NCI-H1417 (cell line): ENCODE results near the gene CCND1.

Experiments used
- DNase-seq, 3 experiments: peaks; one replicate each; lab custom pipeline; 2025; lab: John Stamatoyannopoulos, UW

CCND1 gene

DNA sequence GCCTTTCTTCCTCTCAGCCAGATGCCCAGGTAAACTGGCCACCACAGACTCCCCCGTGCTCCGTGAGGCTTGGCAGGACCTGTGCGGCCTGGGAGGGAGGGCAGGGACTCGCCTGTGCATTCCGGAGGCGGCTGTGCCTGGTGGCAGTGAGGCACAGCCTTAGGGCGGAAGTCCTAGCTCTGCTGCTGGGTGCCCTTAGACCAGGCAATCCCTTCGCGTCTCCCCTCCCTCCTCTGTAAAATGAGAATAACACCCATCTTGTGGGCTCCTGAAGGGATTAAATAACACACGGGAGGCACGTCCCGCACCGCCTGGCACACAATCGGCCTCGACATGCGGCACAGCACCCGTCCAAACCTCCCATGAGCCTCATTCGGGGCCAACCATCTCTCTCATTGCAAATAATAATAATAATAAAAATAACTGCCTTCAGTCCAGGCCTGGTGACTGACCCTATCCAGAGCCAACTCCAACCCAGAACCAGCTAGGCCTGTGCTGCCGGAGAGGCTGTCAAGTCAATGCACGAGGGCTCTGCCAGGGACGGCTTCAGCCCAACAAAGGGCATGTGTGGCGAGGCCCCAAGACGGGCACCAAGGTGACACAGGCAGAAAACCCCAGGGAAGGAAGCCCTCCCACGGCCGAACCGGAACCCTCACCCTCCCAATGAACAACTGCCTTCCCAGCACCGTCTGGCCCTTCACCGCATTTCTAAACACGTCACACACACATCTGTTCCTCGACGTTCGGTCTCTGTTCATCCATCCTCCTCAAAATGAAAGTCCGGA lies 26.0 kb downstream of the CCND1 start:
- DNase-seq = no peak

DNA sequence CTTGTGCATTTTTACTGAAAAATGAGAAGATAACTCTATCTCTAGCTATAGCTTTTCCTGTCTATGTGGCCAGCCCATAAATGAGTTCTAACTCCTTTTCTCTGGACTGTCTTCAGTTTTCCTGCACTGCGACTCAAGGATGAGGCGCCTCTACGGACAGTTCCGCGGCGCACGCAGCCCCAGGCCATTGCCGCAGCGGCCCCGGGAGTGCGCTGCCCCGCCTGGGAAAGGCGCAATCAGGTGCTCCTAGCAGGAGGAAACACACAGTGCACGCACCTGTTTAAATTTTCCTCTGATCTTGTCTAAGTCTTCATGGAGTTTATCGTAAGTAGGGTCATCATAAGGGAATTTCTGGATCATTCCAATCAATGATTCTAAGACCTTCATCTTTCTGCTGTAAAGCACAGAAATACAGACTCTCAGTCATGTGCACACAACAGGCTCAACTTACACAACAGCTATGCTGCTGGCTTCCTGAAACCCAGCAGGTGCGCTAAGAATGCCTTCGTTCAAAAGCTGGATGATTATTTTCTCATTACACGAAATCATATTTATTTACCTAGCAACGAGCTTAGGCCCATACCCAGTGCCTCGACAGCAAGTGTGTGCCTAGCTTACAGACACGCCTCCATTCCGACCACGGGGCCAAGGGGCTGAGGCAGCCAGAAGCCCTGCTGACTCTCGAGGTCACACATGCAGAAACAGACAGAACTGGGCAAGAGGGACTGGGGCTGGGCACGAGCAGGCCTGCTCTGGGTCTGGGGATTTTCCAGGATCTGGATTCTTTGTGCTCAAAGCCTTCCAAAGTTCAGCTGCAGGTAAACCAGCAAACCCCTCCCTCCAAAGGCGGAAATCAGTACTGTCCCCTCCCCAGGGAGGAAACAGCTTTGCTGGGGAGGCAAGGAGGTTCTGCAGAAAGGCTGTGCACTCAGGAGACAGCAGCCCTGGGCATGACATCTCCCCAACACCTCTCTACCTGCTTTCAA lies 27.0 kb downstream of the CCND1 start:
- DNase-seq = peak in 2 of 3 experiments; percentile 37 to 76

GRCh38 chr11:69669486-69669885 lies 28.5 kb downstream of the CCND1 start:
- DNase-seq = no peak

GRCh38 chr11:69670158-69670845 lies 29.3 kb downstream of the CCND1 start:
- peak; percentile 62 to 84 (median 79) for DNase-seq

GRCh38 chr11:69671734-69672465 lies 30.9 kb downstream of the CCND1 start:
- DNase-seq = no peak

- peak in 1 of 3 experiments; percentile 59 for DNase-seq
These were observed 33.4 kb downstream of the CCND1 start for GRCh38 chr11:69674267-69674885.

DNA sequence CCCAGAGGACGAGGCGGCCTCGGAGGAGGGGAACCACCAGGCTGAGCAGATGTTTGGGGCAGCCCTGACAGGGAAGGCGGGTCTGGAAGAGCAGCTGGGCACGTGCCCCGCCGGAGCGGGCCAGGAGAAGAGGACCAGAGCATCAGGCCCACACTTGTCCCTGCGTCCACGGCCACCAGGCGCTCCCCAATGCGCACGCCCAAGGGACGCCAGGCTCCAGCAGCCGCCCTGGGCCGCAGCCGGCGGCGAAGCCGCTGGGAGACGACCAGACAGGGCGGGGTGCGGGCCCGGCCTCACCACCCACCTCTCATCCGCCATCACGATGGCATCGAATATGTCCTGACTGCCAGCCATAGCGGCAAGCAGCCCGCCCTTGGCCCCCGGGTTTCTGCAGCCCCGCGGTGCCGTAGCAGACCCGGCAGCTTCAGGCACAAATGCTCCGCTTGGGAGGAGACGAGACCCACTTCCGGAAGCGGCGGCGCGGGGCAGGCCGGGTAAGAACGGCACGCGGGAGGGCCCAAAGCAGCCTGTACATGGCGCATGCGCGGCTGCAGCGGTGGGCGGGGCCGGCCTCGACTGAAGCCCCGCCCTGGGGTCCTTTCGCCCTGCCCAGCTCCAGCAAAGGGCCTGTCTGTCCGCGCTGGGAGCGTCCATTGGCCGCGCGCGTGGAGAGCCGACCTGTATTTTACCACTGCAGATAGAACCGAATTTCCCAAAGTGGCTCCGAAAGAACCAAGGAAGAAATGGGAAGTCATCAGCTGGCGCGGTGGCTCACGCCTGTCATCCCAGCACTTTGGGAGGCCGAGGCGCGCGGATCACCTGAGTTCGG lies 34.1 kb downstream of the CCND1 start, which contains the start of gene LTO1:
TSS of gene LTO1 (minus strand) at position 468 of the 829 bp plus-strand sequence. CDS start at position 354, 114 bp downstream.
- peak; percentile 92 to 96 (median 93) for DNase-seq

GRCh38 chr11:69677749-69678148 lies 36.8 kb downstream of the CCND1 start:
- DNase-seq = no peak

GRCh38 chr11:69680688-69681087 lies 39.7 kb downstream of the CCND1 start:
- DNase-seq = no peak

- DNase-seq = no peak
These were observed 41.3 kb downstream of the CCND1 start for GRCh38 chr11:69682221-69682620.

DNA sequence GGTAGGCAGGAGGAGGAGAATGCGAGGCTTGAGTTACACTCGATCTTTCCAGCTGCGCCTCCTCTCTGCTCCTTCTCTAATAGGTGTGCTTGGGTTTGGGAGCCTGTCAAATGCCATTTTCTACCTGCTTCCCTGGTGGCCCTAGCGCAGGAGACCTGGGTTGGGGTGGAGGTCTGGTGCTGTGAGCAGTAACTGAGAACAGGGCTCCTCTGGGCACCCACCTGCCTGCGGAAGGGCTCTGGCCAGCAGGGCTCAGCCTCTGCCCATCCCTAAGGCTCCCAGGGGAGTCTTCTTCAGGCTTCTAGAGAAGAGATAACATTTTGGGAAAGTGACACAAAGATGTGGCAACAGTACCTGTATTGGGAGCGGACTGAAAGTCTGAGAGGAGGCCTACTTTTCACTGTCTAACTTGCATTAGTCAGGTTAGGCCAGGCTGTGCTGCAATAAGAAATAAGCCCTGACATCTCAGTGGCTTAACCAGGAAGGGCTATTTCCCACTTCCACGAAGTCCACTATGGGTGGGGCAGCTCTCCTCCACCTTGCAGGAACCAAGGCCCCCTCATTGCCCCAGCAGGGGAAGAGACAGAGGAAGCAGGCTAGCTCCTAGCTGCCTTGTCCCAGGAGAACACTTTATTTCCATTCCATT lies 41.8 kb downstream of the CCND1 start:
- no peak for DNase-seq

- peak in 2 of 3 experiments; percentile 28 to 41 for DNase-seq
These were observed 42.9 kb downstream of the CCND1 start for GRCh38 chr11:69683764-69684333.

DNA sequence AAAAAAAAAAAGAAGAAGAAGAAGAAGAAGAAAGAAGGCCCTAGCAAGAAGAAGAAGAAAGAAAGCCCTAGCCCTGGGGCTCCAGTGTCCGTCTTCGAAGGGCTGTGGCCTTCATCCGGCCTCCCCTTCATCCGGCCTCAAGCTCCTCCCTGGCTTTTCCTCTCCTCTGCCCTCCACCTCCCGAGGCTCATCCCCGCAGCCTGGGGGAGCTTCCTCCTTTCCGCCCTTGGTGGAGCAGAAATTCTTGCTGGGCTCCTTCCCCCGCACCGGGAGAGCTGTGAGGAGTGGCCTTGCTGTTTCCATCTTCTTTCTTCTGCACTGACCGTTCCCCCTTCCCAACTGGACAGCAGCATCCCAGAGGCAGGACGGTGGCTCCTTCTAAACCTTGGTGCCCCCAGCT lies 43.7 kb downstream of the CCND1 start:
- DNase-seq = no peak

DNA sequence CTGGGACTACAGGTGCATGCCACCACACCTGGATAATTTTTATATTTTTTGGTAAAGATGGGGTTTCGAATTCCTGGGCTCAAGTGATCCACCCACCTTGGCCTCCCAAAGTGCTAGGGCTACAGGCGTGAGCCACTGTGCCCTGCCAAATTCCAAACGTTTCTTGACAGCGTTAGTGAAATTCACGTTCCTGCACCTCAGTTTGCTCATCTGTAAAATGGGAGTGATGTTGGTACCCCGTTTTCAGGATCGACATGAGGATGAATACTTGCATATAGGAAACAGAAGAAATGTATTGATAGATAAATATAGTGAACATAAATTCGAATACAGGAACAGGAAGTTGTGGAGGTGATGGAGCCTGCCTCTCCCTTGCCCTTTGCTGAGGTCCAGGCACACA lies 44.4 kb downstream of the CCND1 start:
- DNase-seq = no peak

GRCh38 chr11:69686452-69686851 lies 45.5 kb downstream of the CCND1 start:
- no peak for DNase-seq

DNA sequence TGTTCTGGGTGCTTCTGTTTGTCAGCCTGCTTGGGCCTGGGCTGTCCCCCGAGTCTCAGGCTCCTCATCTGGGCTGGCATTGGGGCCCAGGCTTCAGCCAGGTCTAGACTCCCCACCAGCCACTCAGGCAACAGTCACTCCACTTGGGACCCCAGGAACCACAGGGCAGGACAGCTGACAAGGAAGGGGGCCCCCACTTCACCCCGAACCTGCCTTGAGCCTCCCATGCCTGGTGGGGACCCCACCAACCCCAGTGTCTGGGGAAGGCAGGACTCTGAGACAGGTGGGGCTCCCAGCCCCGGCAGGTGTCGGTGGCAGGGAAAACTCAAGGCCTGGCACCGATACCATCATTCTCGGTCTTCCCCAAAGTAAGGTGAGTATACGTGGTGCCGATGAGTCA lies 45.9 kb downstream of the CCND1 start:
- DNase-seq = no peak

GRCh38 chr11:69687969-69688771 lies 47.2 kb downstream of the CCND1 start:
- DNase-seq = peak in 1 of 3 experiments; percentile 13
